Subcutaneous adipose tissue (tissue), 4 donors: ENCODE data around the gene ZNF581. TPM values are rescaled to one million over a fixed set of nuclear protein-coding genes. Genes with fewer than 3 reads are reported as not detected.

ENCODE experiments used
- CTCF ChIP-seq: fragments of 450-650 bp; IDR thresholded peaks from one replicate; pipeline ENCODE4 v1.5.1; 2016; ENCODE audit warnings: low read depth, mild to moderate bottlenecking, control low read depth, antibody characterized with exemption, moderate library complexity
- total RNA-seq, 4 donors: library from RNA; depleted of rRNA; stranded (reverse); fragments of >200 nt; gene quantifications; one replicate each; pipeline ENCODE4 v1.1.0, GENCODE V29; 2016

Gene ZNF581
- total RNA-seq, 4 donors from 2014 or later = 6.4 to 25.5 (median 19.0) TPM

- no peak for TF ChIP-seq CTCF
Observed at GRCh38 chr19:55656552-55656951, 13.1 kb downstream of the ZNF581 start.

- TF ChIP-seq CTCF = no peak
Observed at GRCh38 chr19:55656988-55657747, 13.7 kb downstream of the ZNF581 start.

- no peak for TF ChIP-seq CTCF
Observed at GRCh38 chr19:55658846-55659459, 15.5 kb downstream of the ZNF581 start.

- no peak for TF ChIP-seq CTCF
Observed at GRCh38 chr19:55659822-55660221, 16.4 kb downstream of the ZNF581 start.

- TF ChIP-seq CTCF = no peak
Observed at GRCh38 chr19:55660404-55660803, 17.0 kb downstream of the ZNF581 start.

GRCh38 chr19:55660991-55661390 lies 17.5 kb downstream of the ZNF581 start:
- TF ChIP-seq CTCF = no peak

- no peak for TF ChIP-seq CTCF
Observed at GRCh38 chr19:55661826-55662225, 18.4 kb downstream of the ZNF581 start.
